GM12874 (cell line): ENCODE measurements around the gene TTC31.

Experiments used
- CTCF ChIP-seq: IDR thresholded peaks from 2 replicates; pipeline ENCODE4 v1.5.1; 2011; ENCODE audit warnings: low read depth, mild to moderate bottlenecking, control low read depth, low read length, moderate library complexity; ENCODE audit not compliant: insufficient read depth

Gene TTC31

GRCh38 chr2:74528600-74529356, 45.9 kb downstream of the TTC31 start:
- 0 out of 2 replicates have a peak, but pooled peaks have one; percentile 19 for TF ChIP-seq CTCF

GRCh38 chr2:74529357-74530238, 46.7 kb downstream of the TTC31 start, which contains the start of the genes AUP1 and HTRA2:
Gene AUP1, minus strand, starts transcription at chr2:74529706. Its CDS starts 77 bp downstream, at chr2:74529629.
Gene HTRA2, plus strand, starts transcription at chr2:74529933. Its CDS starts 74 bp downstream, at chr2:74530007.
- TF ChIP-seq CTCF: no peak

GRCh38 chr2:74530239-74531187, 47.6 kb downstream of the TTC31 start:
- TF ChIP-seq CTCF: no peak

GRCh38 chr2:74531666-74532065, 48.8 kb downstream of the TTC31 start:
- TF ChIP-seq CTCF: no peak

- no peak; the same call in 1 of the 2 replicates for TF ChIP-seq CTCF
Measured at GRCh38 chr2:74532222-74532621, 49.3 kb downstream of the TTC31 start.

- no peak for TF ChIP-seq CTCF
Measured at GRCh38 chr2:74533464-74533863, 50.6 kb downstream of the TTC31 start.

GRCh38 chr2:74534411-74534810, 51.5 kb downstream of the TTC31 start:
- TF ChIP-seq CTCF: no peak
